K562 (cell line): ENCODE results near the gene CCK. TPM values are rescaled to one million over a fixed set of nuclear protein-coding genes. Genes with fewer than 3 reads are reported as not detected.
A peak's percentile ranks its signal among the peaks of the same experiment; 100 is the strongest.

ENCODE experiments used
- CBFA2T2 ChIP-seq: fragments of 450-650 bp; conservative IDR thresholded peaks from 2 replicates; pipeline ENCODE4 v1.6.1; 2017; ENCODE audit warnings: mild to moderate bottlenecking
- EWSR1 ChIP-seq: fragments of 450-650 bp; IDR thresholded peaks from 2 replicates; pipeline ENCODE4 v1.6.1; 2018; ENCODE audit warnings: borderline replicate concordance, mild to moderate bottlenecking, low read depth, moderate library complexity; ENCODE audit not compliant: partially characterized antibody
- HDGF ChIP-seq: fragments of 450-650 bp; IDR thresholded peaks from 2 replicates; pipeline ENCODE4 v1.6.1; 2016
- KLF13 ChIP-seq: fragments of 450-650 bp; IDR thresholded peaks from 2 replicates; pipeline ENCODE4 v1.6.1; 2016; ENCODE audit warnings: missing genetic modification characterization, low read depth, mild to moderate bottlenecking, missing compliant biosample characterization, moderate library complexity, borderline replicate concordance
- RAD51 ChIP-seq: fragments of 450-650 bp; IDR thresholded peaks from 2 replicates; pipeline ENCODE4 v1.7.1; 2016; ENCODE audit warnings: low read depth, mild to moderate bottlenecking, borderline replicate concordance
- RBM25 ChIP-seq: fragments of 200-400 bp; formaldehyde crosslinking; IDR thresholded peaks from 2 replicates; pipeline ENCODE4 v1.6.1; 2018; ENCODE audit warnings: low read length, low read depth, moderate library complexity; ENCODE audit not compliant: severe bottlenecking
- ZNF175 ChIP-seq: fragments of 200-800 bp; sonication (Bioruptor generic); IDR thresholded peaks from 2 replicates; pipeline ENCODE4 v1.6.1; 2016; ENCODE audit warnings: low read depth, mild to moderate bottlenecking, missing genetic modification characterization, missing compliant biosample characterization
- polyA plus RNA-seq, 8 experiments: library from polyadenylated mRNA; depleted of rRNA in 4 of 8; stranded (reverse) in 5 of 8; unstranded in 3 of 8; fragments of >200 nt; fragmentation: Nextera tagmentation in 2 of 8; fragmentation: Illumina TruSeq in 1 of 8; extraction: Ambion mirVana in 2 of 8; extraction: Trizol in 1 of 8; gene quantifications; 2 replicates each; pipeline versions ENCODE4 v1.2.1 to v1.2.3, GENCODE V29; 2011 to 2014; ENCODE audit warnings: inconsistent platforms in 1 of 8, missing spikeins in 1 of 8
- total RNA-seq, 7 experiments: library from RNA; depleted of rRNA in 6 of 7; stranded (reverse); fragments of >200 nt in 6 of 7; fragmentation: Illumina TruSeq in 2 of 7; extraction: Trizol in 2 of 7; gene quantifications; 2 replicates each; pipeline versions ENCODE4 v1.2.1 to v1.2.3, GENCODE V29; 2011 to 2021; ENCODE audit warnings: low replicate concordance in 1 of 7
- TF ChIP-seq, protein P1 (sequence below), 2 experiments: fragments of 450-650 bp; formaldehyde crosslinking in 1 of 2; IDR thresholded peaks; 2 replicates each; pipeline versions ENCODE4 v1.4.0 to v1.6.1; 2014 to 2020; ENCODE audit warnings: mild to moderate bottlenecking in 2 of 2, borderline replicate concordance in 1 of 2, low read depth in 1 of 2
- TF ChIP-seq, protein P2 (sequence below): sonication (generic); formaldehyde crosslinking; IDR thresholded peaks from 2 replicates; pipeline ENCODE4 v1.9.0; 2022; ENCODE audit warnings: mild to moderate bottlenecking, missing genetic modification reagents
- TF ChIP-seq, protein P3 (sequence below): sonication (generic); formaldehyde crosslinking; IDR thresholded peaks from 2 replicates; pipeline ENCODE4 v1.8.1; 2023; ENCODE audit warnings: missing genetic modification reagents, mild to moderate bottlenecking, borderline replicate concordance

CCK gene
- total and polyA plus RNA-seq, 9 of the 15 experiments (the other 6 are each of a cell fraction or from before 2014, with no cell fraction given) = not detected

DNA sequence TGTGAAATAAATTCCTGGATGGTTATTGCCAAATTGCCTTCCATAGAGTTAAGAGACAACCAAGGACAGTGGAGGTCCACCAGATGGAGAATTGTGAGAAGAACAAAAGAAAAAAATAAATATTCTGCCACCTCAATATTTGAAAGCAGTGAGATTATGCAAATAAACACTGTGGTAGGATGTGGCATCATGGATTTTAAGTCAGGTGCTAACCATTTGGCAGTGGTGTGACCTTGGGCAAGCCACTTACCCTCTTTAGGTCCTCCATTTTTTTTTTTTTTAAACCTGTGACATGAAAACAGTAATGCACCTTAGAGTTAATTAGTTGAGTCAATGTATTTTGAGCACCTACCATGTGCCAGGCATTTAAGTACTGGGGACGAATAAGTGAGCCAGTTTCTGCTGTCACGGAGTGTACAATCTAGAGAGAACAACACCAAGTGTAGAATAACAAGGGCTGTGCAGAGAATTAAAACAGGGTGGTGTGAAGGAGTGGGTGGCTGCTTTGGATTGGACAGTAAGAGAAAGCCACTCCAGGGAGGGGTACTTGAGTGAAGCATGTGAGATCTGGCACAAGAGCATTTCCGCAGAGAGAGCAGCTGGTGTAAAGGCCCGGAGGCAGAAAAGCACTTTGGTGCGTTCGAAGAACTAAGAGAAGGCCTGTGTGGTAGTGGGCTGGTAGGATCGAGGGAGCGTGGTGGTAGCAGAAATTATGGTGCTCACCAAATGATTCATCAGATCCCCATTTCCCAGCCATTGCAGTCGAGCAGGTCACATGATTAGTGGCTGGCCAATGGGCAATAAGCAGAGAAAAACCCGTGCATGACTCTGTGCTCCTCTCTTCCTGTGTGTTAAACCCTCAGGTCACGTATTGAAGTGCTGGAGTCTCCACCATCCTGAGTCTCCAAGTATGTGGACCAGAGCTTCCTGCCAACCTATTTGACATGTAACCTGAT lies 39.2 kb downstream of the CCK start (continued):
- TF ChIP-seq, protein P1, sequence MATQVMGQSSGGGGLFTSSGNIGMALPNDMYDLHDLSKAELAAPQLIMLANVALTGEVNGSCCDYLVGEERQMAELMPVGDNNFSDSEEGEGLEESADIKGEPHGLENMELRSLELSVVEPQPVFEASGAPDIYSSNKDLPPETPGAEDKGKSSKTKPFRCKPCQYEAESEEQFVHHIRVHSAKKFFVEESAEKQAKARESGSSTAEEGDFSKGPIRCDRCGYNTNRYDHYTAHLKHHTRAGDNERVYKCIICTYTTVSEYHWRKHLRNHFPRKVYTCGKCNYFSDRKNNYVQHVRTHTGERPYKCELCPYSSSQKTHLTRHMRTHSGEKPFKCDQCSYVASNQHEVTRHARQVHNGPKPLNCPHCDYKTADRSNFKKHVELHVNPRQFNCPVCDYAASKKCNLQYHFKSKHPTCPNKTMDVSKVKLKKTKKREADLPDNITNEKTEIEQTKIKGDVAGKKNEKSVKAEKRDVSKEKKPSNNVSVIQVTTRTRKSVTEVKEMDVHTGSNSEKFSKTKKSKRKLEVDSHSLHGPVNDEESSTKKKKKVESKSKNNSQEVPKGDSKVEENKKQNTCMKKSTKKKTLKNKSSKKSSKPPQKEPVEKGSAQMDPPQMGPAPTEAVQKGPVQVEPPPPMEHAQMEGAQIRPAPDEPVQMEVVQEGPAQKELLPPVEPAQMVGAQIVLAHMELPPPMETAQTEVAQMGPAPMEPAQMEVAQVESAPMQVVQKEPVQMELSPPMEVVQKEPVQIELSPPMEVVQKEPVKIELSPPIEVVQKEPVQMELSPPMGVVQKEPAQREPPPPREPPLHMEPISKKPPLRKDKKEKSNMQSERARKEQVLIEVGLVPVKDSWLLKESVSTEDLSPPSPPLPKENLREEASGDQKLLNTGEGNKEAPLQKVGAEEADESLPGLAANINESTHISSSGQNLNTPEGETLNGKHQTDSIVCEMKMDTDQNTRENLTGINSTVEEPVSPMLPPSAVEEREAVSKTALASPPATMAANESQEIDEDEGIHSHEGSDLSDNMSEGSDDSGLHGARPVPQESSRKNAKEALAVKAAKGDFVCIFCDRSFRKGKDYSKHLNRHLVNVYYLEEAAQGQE (IDR thresholded peaks at IDR 0.05; ENCODE audit: borderline replicate concordance) = no peak
- TF ChIP-seq, protein P1 (CRISPR knock-in tag; IDR thresholded peaks at IDR 0.05; ENCODE audit: low read depth) = no peak
- no peak for TF ChIP-seq EWSR1
- peak; percentile 19 for TF ChIP-seq RBM25
- TF ChIP-seq RAD51 = peak; percentile 84
- no peak for TF ChIP-seq KLF13
- TF ChIP-seq, protein P2, sequence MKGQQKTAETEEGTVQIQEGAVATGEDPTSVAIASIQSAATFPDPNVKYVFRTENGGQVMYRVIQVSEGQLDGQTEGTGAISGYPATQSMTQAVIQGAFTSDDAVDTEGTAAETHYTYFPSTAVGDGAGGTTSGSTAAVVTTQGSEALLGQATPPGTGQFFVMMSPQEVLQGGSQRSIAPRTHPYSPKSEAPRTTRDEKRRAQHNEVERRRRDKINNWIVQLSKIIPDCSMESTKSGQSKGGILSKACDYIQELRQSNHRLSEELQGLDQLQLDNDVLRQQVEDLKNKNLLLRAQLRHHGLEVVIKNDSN (CRISPR knock-in tag) = peak; percentile 80
- no peak for TF ChIP-seq HDGF
- TF ChIP-seq ZNF175 (CRISPR knock-in tag) = no peak
- TF ChIP-seq, protein P3, sequence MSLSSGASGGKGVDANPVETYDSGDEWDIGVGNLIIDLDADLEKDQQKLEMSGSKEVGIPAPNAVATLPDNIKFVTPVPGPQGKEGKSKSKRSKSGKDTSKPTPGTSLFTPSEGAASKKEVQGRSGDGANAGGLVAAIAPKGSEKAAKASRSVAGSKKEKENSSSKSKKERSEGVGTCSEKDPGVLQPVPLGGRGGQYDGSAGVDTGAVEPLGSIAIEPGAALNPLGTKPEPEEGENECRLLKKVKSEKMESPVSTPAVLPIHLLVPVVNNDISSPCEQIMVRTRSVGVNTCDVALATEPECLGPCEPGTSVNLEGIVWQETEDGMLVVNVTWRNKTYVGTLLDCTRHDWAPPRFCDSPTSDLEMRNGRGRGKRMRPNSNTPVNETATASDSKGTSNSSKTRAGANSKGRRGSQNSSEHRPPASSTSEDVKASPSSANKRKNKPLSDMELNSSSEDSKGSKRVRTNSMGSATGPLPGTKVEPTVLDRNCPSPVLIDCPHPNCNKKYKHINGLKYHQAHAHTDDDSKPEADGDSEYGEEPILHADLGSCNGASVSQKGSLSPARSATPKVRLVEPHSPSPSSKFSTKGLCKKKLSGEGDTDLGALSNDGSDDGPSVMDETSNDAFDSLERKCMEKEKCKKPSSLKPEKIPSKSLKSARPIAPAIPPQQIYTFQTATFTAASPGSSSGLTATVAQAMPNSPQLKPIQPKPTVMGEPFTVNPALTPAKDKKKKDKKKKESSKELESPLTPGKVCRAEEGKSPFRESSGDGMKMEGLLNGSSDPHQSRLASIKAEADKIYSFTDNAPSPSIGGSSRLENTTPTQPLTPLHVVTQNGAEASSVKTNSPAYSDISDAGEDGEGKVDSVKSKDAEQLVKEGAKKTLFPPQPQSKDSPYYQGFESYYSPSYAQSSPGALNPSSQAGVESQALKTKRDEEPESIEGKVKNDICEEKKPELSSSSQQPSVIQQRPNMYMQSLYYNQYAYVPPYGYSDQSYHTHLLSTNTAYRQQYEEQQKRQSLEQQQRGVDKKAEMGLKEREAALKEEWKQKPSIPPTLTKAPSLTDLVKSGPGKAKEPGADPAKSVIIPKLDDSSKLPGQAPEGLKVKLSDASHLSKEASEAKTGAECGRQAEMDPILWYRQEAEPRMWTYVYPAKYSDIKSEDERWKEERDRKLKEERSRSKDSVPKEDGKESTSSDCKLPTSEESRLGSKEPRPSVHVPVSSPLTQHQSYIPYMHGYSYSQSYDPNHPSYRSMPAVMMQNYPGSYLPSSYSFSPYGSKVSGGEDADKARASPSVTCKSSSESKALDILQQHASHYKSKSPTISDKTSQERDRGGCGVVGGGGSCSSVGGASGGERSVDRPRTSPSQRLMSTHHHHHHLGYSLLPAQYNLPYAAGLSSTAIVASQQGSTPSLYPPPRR = no peak
- 0 out of 2 replicates have a peak, but pooled peaks have one; percentile 8 for TF ChIP-seq CBFA2T2
